WTC11 (cell line): ENCODE measurements around the gene ANKRD65. TPM values are rescaled to one million over a fixed set of nuclear protein-coding genes. Genes with fewer than 3 reads are reported as not detected.
A peak's percentile ranks its signal among the peaks of the same experiment; 100 is the strongest.

ENCODE experiments used
- CBFB ChIP-seq: sonication (generic); formaldehyde crosslinking; IDR thresholded peaks from 2 replicates; pipeline ENCODE4 v1.8.1; 2022; ENCODE audit warnings: mild to moderate bottlenecking, low read depth, missing genetic modification reagents
- CTCF ChIP-seq: fragments of 200-600 bp; IDR thresholded peaks from 2 replicates; pipeline ENCODE4 v1.8.0; 2022; ENCODE audit warnings: antibody characterized with exemption
- E2F5 ChIP-seq: sonication (generic); formaldehyde crosslinking; IDR thresholded peaks from 2 replicates; pipeline ENCODE4 v1.8.1; 2022; ENCODE audit warnings: mild to moderate bottlenecking, moderate library complexity, missing genetic modification reagents
- EMX1 ChIP-seq: fragments of 250-450 bp; sonication (Bioruptor Pico); IDR thresholded peaks from 2 replicates; pipeline ENCODE4 v1.8.0; 2021; ENCODE audit warnings: mild to moderate bottlenecking
- ETV6 ChIP-seq: sonication (generic); formaldehyde crosslinking; IDR thresholded peaks from 2 replicates; pipeline ENCODE4 v1.8.1; 2022; ENCODE audit warnings: mild to moderate bottlenecking, missing genetic modification reagents
- FOXJ3 ChIP-seq: sonication (generic); formaldehyde crosslinking; IDR thresholded peaks from 2 replicates; pipeline ENCODE4 v1.9.0; 2021; ENCODE audit warnings: missing genetic modification reagents, mild to moderate bottlenecking, borderline replicate concordance
- FOXP1 ChIP-seq: sonication (generic); formaldehyde crosslinking; IDR thresholded peaks from 2 replicates; pipeline ENCODE4 v1.8.0; 2022; ENCODE audit warnings: missing genetic modification reagents, mild to moderate bottlenecking, moderate library complexity, borderline replicate concordance
- GTF2I ChIP-seq: fragments of 250-450 bp; sonication (Bioruptor Pico); conservative IDR thresholded peaks from 2 replicates; pipeline ENCODE4 v1.4.0; 2021; ENCODE audit warnings: mild to moderate bottlenecking
- JAZF1 ChIP-seq: fragments of 250-450 bp; sonication (Bioruptor Pico); IDR thresholded peaks from 2 replicates; pipeline ENCODE4 v1.9.0; 2021; ENCODE audit warnings: moderate library complexity, mild to moderate bottlenecking, inconsistent platforms
- JUN ChIP-seq: sonication (generic); formaldehyde crosslinking; IDR thresholded peaks from 2 replicates; pipeline ENCODE4 v1.8.0; 2023; ENCODE audit warnings: mild to moderate bottlenecking, missing genetic modification reagents
- MAX ChIP-seq: sonication (generic); formaldehyde crosslinking; IDR thresholded peaks from 2 replicates; pipeline ENCODE4 v1.8.0; 2022; ENCODE audit warnings: mild to moderate bottlenecking, missing genetic modification reagents
- MLX ChIP-seq: sonication (generic); formaldehyde crosslinking; IDR thresholded peaks from 2 replicates; pipeline ENCODE4 v1.8.1; 2023; ENCODE audit warnings: mild to moderate bottlenecking, missing genetic modification reagents, moderate library complexity
- NFATC4 ChIP-seq: fragments of 250-450 bp; sonication (Bioruptor Pico); IDR thresholded peaks from 2 replicates; pipeline ENCODE4 v1.9.0; 2021; ENCODE audit warnings: mild to moderate bottlenecking
- NFYB ChIP-seq: sonication (generic); formaldehyde crosslinking; conservative IDR thresholded peaks from 2 replicates; pipeline ENCODE4 v1.8.0; 2022; ENCODE audit warnings: low read depth, missing genetic modification reagents
- NR1H2 ChIP-seq: sonication (generic); formaldehyde crosslinking; IDR thresholded peaks from 2 replicates; pipeline ENCODE4 v1.9.0; 2021; ENCODE audit warnings: mild to moderate bottlenecking, moderate library complexity, missing genetic modification reagents
- NR3C1 ChIP-seq: sonication (generic); formaldehyde crosslinking; conservative IDR thresholded peaks from 2 replicates; pipeline ENCODE4 v1.8.1; 2023; ENCODE audit warnings: low read depth, mild to moderate bottlenecking, missing genetic modification reagents
- TCF7 ChIP-seq: sonication (generic); formaldehyde crosslinking; IDR thresholded peaks from 2 replicates; pipeline ENCODE4 v1.8.0; 2022; ENCODE audit warnings: mild to moderate bottlenecking, low read depth, missing genetic modification reagents, moderate library complexity
- TEAD1 ChIP-seq: sonication (generic); formaldehyde crosslinking; IDR thresholded peaks from 2 replicates; pipeline ENCODE4 v1.8.0; 2022; ENCODE audit warnings: mild to moderate bottlenecking, missing genetic modification reagents
- TP53 ChIP-seq: sonication (generic); formaldehyde crosslinking; IDR thresholded peaks from 2 replicates; pipeline ENCODE4 v1.8.1; 2023; ENCODE audit warnings: mild to moderate bottlenecking, missing genetic modification reagents
- ZBTB21 ChIP-seq: sonication (generic); formaldehyde crosslinking; IDR thresholded peaks from 2 replicates; pipeline ENCODE4 v1.8.1; 2023; ENCODE audit warnings: mild to moderate bottlenecking, missing genetic modification reagents, borderline replicate concordance
- ZNF232 ChIP-seq: sonication (generic); formaldehyde crosslinking; IDR thresholded peaks from 2 replicates; pipeline ENCODE4 v1.8.0; 2022; ENCODE audit warnings: mild to moderate bottlenecking, missing genetic modification reagents
- ZNF317 ChIP-seq: sonication (generic); formaldehyde crosslinking; IDR thresholded peaks from 2 replicates; pipeline ENCODE4 v1.8.1; 2023; ENCODE audit warnings: low read depth, mild to moderate bottlenecking, moderate library complexity, missing genetic modification reagents, borderline replicate concordance
- ZNF416 ChIP-seq: fragments of 250-450 bp; sonication (Bioruptor Pico); IDR thresholded peaks from 2 replicates; pipeline ENCODE4 v1.9.0; 2021; ENCODE audit warnings: mild to moderate bottlenecking, inconsistent platforms
- total RNA-seq: library from RNA; stranded (reverse); gene quantifications from 3 replicates; pipeline ENCODE4 v1.2.3, GENCODE V29; 2021
- TF ChIP-seq, protein P1 (sequence below): sonication (generic); formaldehyde crosslinking; conservative IDR thresholded peaks from 2 replicates; pipeline ENCODE4 v1.8.1; 2022; ENCODE audit warnings: mild to moderate bottlenecking, missing genetic modification reagents
- TF ChIP-seq, protein P2 (sequence below): sonication (generic); formaldehyde crosslinking; IDR thresholded peaks from 2 replicates; pipeline ENCODE4 v1.8.0; 2022; ENCODE audit warnings: mild to moderate bottlenecking, missing genetic modification reagents
- TF ChIP-seq, protein P3 (sequence below): sonication (generic); formaldehyde crosslinking; IDR thresholded peaks from 2 replicates; pipeline ENCODE4 v1.8.0; 2022; ENCODE audit warnings: mild to moderate bottlenecking, missing genetic modification reagents
- TF ChIP-seq, protein P4 (sequence below): sonication (generic); formaldehyde crosslinking; IDR thresholded peaks from 2 replicates; pipeline ENCODE4 v1.8.1; 2023; ENCODE audit warnings: mild to moderate bottlenecking, moderate library complexity, missing genetic modification reagents

ANKRD65 gene
- total RNA-seq, 1 experiment from 2014 or later, result 1.9 TPM

- TF ChIP-seq CTCF (no peak), JAZF1 (CRISPR knock-in tag) (no peak), FOXP1 (CRISPR knock-in tag) (peak; percentile 67; the same call in 1 of the 2 replicates), CBFB (0 out of 2 replicates have a peak, but pooled peaks have one; percentile 86), NR1H2 (CRISPR knock-in tag) (no peak), NR3C1 (CRISPR knock-in tag) (no peak), JUN (CRISPR knock-in tag) (peak; percentile 55), NFATC4 (CRISPR knock-in tag) (peak; percentile 48; the same call in 1 of the 2 replicates), ZNF317 (CRISPR knock-in tag) (no peak), MAX (CRISPR knock-in tag) (peak; percentile 78), ZNF232 (CRISPR knock-in tag) (no peak), ZBTB21 (CRISPR knock-in tag) (no peak), TP53 (CRISPR knock-in tag) (no peak), TEAD1 (CRISPR knock-in tag) (no peak; the same call in 1 of the 2 replicates), MLX (no peak), NFYB (CRISPR knock-in tag) (peak; percentile 100), ZNF416 (0 out of 2 replicates have a peak, but pooled peaks have one; percentile 58), FOXJ3 (no peak), ETV6 (peak; percentile 20; the same call in 1 of the 2 replicates), EMX1 (CRISPR knock-in tag) (no peak), E2F5 (peak; percentile 59), GTF2I (CRISPR knock-in tag) (no peak), TCF7 (no peak)
- TF ChIP-seq, protein P1, sequence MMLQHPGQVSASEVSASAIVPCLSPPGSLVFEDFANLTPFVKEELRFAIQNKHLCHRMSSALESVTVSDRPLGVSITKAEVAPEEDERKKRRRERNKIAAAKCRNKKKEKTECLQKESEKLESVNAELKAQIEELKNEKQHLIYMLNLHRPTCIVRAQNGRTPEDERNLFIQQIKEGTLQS (CRISPR knock-in tag), result no peak
- TF ChIP-seq, protein P2, sequence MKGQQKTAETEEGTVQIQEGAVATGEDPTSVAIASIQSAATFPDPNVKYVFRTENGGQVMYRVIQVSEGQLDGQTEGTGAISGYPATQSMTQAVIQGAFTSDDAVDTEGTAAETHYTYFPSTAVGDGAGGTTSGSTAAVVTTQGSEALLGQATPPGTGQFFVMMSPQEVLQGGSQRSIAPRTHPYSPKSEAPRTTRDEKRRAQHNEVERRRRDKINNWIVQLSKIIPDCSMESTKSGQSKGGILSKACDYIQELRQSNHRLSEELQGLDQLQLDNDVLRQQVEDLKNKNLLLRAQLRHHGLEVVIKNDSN (CRISPR knock-in tag), result peak; percentile 17; the same call in 1 of the 2 replicates
- TF ChIP-seq, protein P3, sequence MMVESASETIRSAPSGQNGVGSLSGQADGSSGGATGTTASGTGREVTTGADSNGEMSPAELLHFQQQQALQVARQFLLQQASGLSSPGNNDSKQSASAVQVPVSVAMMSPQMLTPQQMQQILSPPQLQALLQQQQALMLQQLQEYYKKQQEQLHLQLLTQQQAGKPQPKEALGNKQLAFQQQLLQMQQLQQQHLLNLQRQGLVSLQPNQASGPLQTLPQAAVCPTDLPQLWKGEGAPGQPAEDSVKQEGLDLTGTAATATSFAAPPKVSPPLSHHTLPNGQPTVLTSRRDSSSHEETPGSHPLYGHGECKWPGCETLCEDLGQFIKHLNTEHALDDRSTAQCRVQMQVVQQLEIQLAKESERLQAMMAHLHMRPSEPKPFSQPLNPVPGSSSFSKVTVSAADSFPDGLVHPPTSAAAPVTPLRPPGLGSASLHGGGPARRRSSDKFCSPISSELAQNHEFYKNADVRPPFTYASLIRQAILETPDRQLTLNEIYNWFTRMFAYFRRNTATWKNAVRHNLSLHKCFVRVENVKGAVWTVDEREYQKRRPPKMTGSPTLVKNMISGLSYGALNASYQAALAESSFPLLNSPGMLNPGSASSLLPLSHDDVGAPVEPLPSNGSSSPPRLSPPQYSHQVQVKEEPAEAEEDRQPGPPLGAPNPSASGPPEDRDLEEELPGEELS (CRISPR knock-in tag), result peak; percentile 86; the same call in 1 of the 2 replicates
- TF ChIP-seq, protein P4, sequence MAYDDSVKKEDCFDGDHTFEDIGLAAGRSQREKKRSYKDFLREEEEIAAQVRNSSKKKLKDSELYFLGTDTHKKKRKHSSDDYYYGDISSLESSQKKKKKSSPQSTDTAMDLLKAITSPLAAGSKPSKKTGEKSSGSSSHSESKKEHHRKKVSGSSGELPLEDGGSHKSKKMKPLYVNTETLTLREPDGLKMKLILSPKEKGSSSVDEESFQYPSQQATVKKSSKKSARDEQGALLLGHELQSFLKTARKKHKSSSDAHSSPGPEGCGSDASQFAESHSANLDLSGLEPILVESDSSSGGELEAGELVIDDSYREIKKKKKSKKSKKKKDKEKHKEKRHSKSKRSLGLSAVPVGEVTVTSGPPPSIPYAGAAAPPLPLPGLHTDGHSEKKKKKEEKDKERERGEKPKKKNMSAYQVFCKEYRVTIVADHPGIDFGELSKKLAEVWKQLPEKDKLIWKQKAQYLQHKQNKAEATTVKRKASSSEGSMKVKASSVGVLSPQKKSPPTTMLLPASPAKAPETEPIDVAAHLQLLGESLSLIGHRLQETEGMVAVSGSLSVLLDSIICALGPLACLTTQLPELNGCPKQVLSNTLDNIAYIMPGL, result no peak; the same call in 1 of the 2 replicates
These were observed 21.7 kb downstream of the ANKRD65 start, which contains the start of gene CCNL2 (continued) for GRCh38 chr1:1399187-1399871.
